Ascending aorta (tissue), 2 donors: ENCODE data around the gene PLA2G3. TPM values are rescaled to one million over a fixed set of nuclear protein-coding genes. Genes with fewer than 3 reads are reported as not detected.

Source experiments
- DNase-seq, 2 donors: peaks; one replicate each; pipeline ENCODE4 v3.0.0-alpha.2; 2019; ENCODE audit warnings: low spot score in 2 of 2
- H3K27ac ChIP-seq, 2 donors: fragments of 200-600 bp; sonication (generic); one replicate each; pipeline ENCODE4 v1.5.1; 2016 to 2017; ENCODE audit warnings: mild to moderate bottlenecking in 1 of 2
- H3K27me3 ChIP-seq: fragments of 200-600 bp; sonication (generic); one replicate; pipeline ENCODE4 v1.5.1; 2017
- H3K36me3 ChIP-seq, 2 donors: fragments of 200-600 bp; sonication (generic); one replicate each; pipeline ENCODE4 v1.5.1; 2016
- H3K4me1 ChIP-seq, 2 donors: fragments of 200-600 bp; sonication (generic); one replicate each; pipeline ENCODE4 v1.5.1; 2016 to 2017; ENCODE audit warnings: mild to moderate bottlenecking in 1 of 2
- H3K4me3 ChIP-seq, 2 donors: fragments of 200-600 bp; sonication (generic); one replicate each; pipeline ENCODE4 v1.5.1; 2016 to 2017; ENCODE audit warnings: mild to moderate bottlenecking in 1 of 2
- H3K9me3 ChIP-seq, 2 donors: fragments of 200-600 bp; sonication (generic); one replicate each; pipeline ENCODE4 v1.5.1; 2016
- CTCF ChIP-seq, 3 experiments: fragments of 200-600 bp in 2 of 3; fragments of 450-650 bp in 1 of 3; sonication (generic) in 2 of 3; IDR thresholded peaks; one replicate each; pipeline ENCODE4 v1.5.1; 2016 to 2019; ENCODE audit warnings: antibody characterized with exemption in 3 of 3, mild to moderate bottlenecking in 1 of 3, moderate library complexity in 1 of 3
- intact Hi-C: fragments of 100-400 bp; cut with DNase I; formaldehyde crosslinking; loops from one replicate; pipeline ENCODE4 v1.15.1; 2023
- total RNA-seq: library from RNA; depleted of rRNA; stranded (reverse); fragments of >200 nt; gene quantifications from one replicate; pipeline ENCODE4 v1.1.0, GENCODE V29; 2016

The PLA2G3 gene
- total RNA-seq, 1 donor from 2014 or later: not detected

GRCh38 chr22:31094021-31094551 lies 46.2 kb downstream of the PLA2G3 start:
- H3K27me3 ChIP-seq: no peaks in the 10 kb centered on the region
- H3K9me3 ChIP-seq: no peaks in the 10 kb centered on the region
- DNase-seq: no peak
- H3K27ac ChIP-seq: peak overlapping the region; percentile 75 to 98
- peaks cover 98 to 100% of the 10 kb centered on the region in 2 donors for H3K36me3 ChIP-seq
- H3K4me3 ChIP-seq: peak overlapping the region in 1 of 2 donors; percentile 37
- H3K4me1 ChIP-seq: peaks cover 30 to 75% of the 10 kb centered on the region in 2 donors
- no peak for TF ChIP-seq CTCF (IDR thresholded peaks at IDR 0.05)
- intact Hi-C loops: no loop called here

GRCh38 chr22:31093086-31093850 lies 47.0 kb downstream of the PLA2G3 start:
- TF ChIP-seq CTCF (IDR thresholded peaks at IDR 0.05): no peak
- H3K9me3 ChIP-seq: no peaks in the 10 kb centered on the region
- H3K4me3 ChIP-seq: peak overlapping the region in 1 of 2 donors; percentile 37
- peaks cover 98 to 100% of the 10 kb centered on the region in 2 donors for H3K36me3 ChIP-seq
- DNase-seq: peak in 1 of 2 donors; percentile 89
- peaks cover 27 to 71% of the 10 kb centered on the region in 2 donors for H3K4me1 ChIP-seq
- intact Hi-C loops: no loop called here
- no peaks in the 10 kb centered on the region for H3K27me3 ChIP-seq
- peak overlapping the region; percentile 75 to 98 for H3K27ac ChIP-seq

- intact Hi-C loops: no loop called here
- H3K9me3 ChIP-seq: no peaks in the 10 kb centered on the region
- no peak for DNase-seq
- no peaks in the 10 kb centered on the region for H3K27me3 ChIP-seq
- H3K4me3 ChIP-seq: no peak overlapping the region
- H3K36me3 ChIP-seq: peaks cover 99 to 100% of the 10 kb centered on the region in 2 donors
- H3K27ac ChIP-seq: peak overlapping the region; percentile 98
- peaks cover 34 to 75% of the 10 kb centered on the region in 2 donors for H3K4me1 ChIP-seq
- no peak for TF ChIP-seq CTCF (IDR thresholded peaks at IDR 0.05)
These were observed 48.1 kb downstream of the PLA2G3 start for GRCh38 chr22:31092161-31092560.

GRCh38 chr22:31091106-31091975 lies 49.0 kb downstream of the PLA2G3 start:
- Histone ChIP-seq H3K27ac (peak overlapping the region; percentile 98), H3K27me3 (no peaks in the 10 kb centered on the region), H3K36me3 (peaks cover 91 to 99% of the 10 kb centered on the region in 2 donors), H3K4me3 (no peak overlapping the region), H3K4me1 (peaks cover 41 to 74% of the 10 kb centered on the region in 2 donors), H3K9me3 (no peaks in the 10 kb centered on the region)
- TF ChIP-seq CTCF (IDR thresholded peaks at IDR 0.05): no peak
- no peak for DNase-seq
- intact Hi-C loops: loop anchor here (2.0 kb wide), 1 partner anchor 13 kb away; no protein-coding TSS in a partner anchor

GRCh38 chr22:31090217-31091085 lies 49.9 kb downstream of the PLA2G3 start:
- Histone ChIP-seq H3K36me3 (peaks cover 88 to 94% of the 10 kb centered on the region in 2 donors), H3K9me3 (no peaks in the 10 kb centered on the region), H3K27ac (peak overlapping the region; percentile 98), H3K4me3 (peak overlapping the region in 1 of 2 donors; percentile 23), H3K27me3 (no peaks in the 10 kb centered on the region), H3K4me1 (peaks cover 46 to 78% of the 10 kb centered on the region in 2 donors)
- no peak for TF ChIP-seq CTCF (IDR thresholded peaks at IDR 0.05)
- DNase-seq: peak in 1 of 2 donors; percentile 84
- intact Hi-C loops: loop anchor here (2.0 kb wide), 1 partner anchor 14 kb away; no protein-coding TSS in a partner anchor
